GM12878 (cell line): ENCODE measurements around the gene LGALSL. TPM values are rescaled to one million over a fixed set of nuclear protein-coding genes. Genes with fewer than 3 reads are reported as not detected.

Experiments used
- ATAC-seq: fragments of 200-7000 bp; cut with Tn5 transposase; 3 replicates; pipeline ENCODE4 v1.9.1; 2020; ENCODE audit warnings: mild to moderate bottlenecking, moderate library complexity
- BruUV-seq: library from RNA; stranded (reverse); fragments of 400-500 nt; replicated peaks from 2 replicates; lab custom pipeline; 2021; lab: Mats Ljungman, UMichigan
- CTCF ChIA-PET: fragments of 300-600 bp; sonication (Branson Sonifier 250); formaldehyde crosslinking; extraction: SDS; loops from one replicate; lab custom pipeline; 2021; ENCODE audit warnings: inconsistent platforms; lab: Yijun Ruan, JAX
- POLR2A ChIA-PET: fragments of 350-600 bp; formaldehyde crosslinking; extraction: SDS; loops from one replicate; lab custom pipeline; 2021; ENCODE audit warnings: inconsistent platforms; lab: Charles Lee
- RAD21 ChIA-PET: fragments of 300-600 bp; sonication (Branson Sonifier 250); formaldehyde crosslinking; loops from one replicate; lab custom pipeline; 2023; ENCODE audit warnings: antibody characterized with exemption; ENCODE audit not compliant: unreplicated experiment; lab: Charles Lee
- SMC1A ChIA-PET: fragments of 300-600 bp; sonication (Branson Sonifier 250); formaldehyde crosslinking; loops from one replicate; lab custom pipeline; 2023; ENCODE audit not compliant: unreplicated experiment, uncharacterized antibody; lab: Charles Lee
- DNase-seq: peaks from one replicate; pipeline ENCODE4 v3.0.0-alpha.2; 2011; ENCODE audit warnings: low read depth, low spot score
- FAIRE-seq: peaks from 3 replicates; lab custom pipeline; 2011; peaks lifted over from hg19 to GRCh38; lab: Jason Lieb, UNC
- H2AFZ ChIP-seq: 2 replicates; pipeline ENCODE4 v1.6.0; 2011; ENCODE audit warnings: low read depth, low read length, control low read depth; ENCODE audit not compliant: control insufficient read depth
- H3K27ac ChIP-seq: 2 replicates; pipeline ENCODE4 v1.5.1; 2011; ENCODE audit warnings: control low read depth; ENCODE audit not compliant: control insufficient read depth, insufficient read depth
- H3K27me3 ChIP-seq, 2 experiments: replicated peaks in 1 of 2; 2 replicates each; pipeline versions ENCODE4 v1.6.0 to v1.6.1; 2011; ENCODE audit warnings: low read length in 1 of 2; ENCODE audit not compliant: control insufficient read depth in 2 of 2, insufficient read depth in 2 of 2
- H3K36me3 ChIP-seq, 2 experiments: 2 replicates each; pipeline ENCODE4 v1.5.1; 2011; ENCODE audit warnings: low read length in 1 of 2; ENCODE audit not compliant: control insufficient read depth in 2 of 2, insufficient read depth in 2 of 2
- H3K4me1 ChIP-seq: 2 replicates; pipeline ENCODE4 v1.6.1; 2011; ENCODE audit warnings: mild to moderate bottlenecking, low read length, moderate library complexity, mixed read lengths; ENCODE audit not compliant: control insufficient read depth, insufficient read depth
- H3K4me2 ChIP-seq: 2 replicates; pipeline ENCODE4 v1.6.0; 2011; ENCODE audit warnings: control low read depth; ENCODE audit not compliant: control insufficient read depth, insufficient read depth
- H3K4me3 ChIP-seq: fragments of 200-600 bp; sonication (generic); 2 replicates; pipeline ENCODE4 v1.5.1; 2016
- H3K79me2 ChIP-seq: 2 replicates; pipeline ENCODE4 v1.6.0; 2011; ENCODE audit warnings: low read length; ENCODE audit not compliant: control insufficient read depth, insufficient read depth
- H3K9ac ChIP-seq: 2 replicates; pipeline ENCODE4 v1.8.0; 2011; ENCODE audit warnings: low read length, control low read depth, mixed read lengths; ENCODE audit not compliant: control insufficient read depth, insufficient read depth
- H3K9me3 ChIP-seq: replicated peaks from 3 replicates; pipeline ENCODE4 v1.5.1; 2011; ENCODE audit warnings: mild to moderate bottlenecking, low read length; ENCODE audit not compliant: control insufficient read depth, insufficient read depth
- H4K20me1 ChIP-seq: 2 replicates; pipeline ENCODE4 v1.6.0; 2011; ENCODE audit not compliant: control insufficient read depth, insufficient read depth
- LARP7 ChIP-seq: fragments of 450-650 bp; IDR thresholded peaks from 2 replicates; pipeline ENCODE4 v1.6.1; 2017; ENCODE audit warnings: mild to moderate bottlenecking
- NBN ChIP-seq: fragments of 450-650 bp; IDR thresholded peaks from 2 replicates; pipeline ENCODE4 v1.6.1; 2016
- PKNOX1 ChIP-seq: fragments of 450-650 bp; IDR thresholded peaks from 2 replicates; pipeline ENCODE4 v1.6.1; 2016; ENCODE audit warnings: mild to moderate bottlenecking
- PML ChIP-seq: IDR thresholded peaks from 2 replicates; pipeline ENCODE4 v1.6.1; 2012; ENCODE audit warnings: low read length, inconsistent platforms
- RCOR1 ChIP-seq: conservative IDR thresholded peaks from 2 replicates; pipeline ENCODE4 v1.6.1; 2012; ENCODE audit warnings: low read depth, low read length, improper control_type of control experiment
- WGBS: methylation state at CpG from one replicate; pipeline ENCODE4 v1.1.6; 2016; ENCODE audit warnings: low lambda C conversion rate; ENCODE audit not compliant: insufficient replicate concordance, insufficient coverage; ENCODE audit errors: missing lambda C conversion rate; 5-methylcytosine and 5-hydroxymethylcytosine counted together
- in situ Hi-C: fragments of 300-500 bp; cut with MboI; formaldehyde crosslinking; loops from 9 replicates; pipeline ENCODE4 v1.14.3; 2018; ENCODE audit warnings: mixed read lengths
- intact Hi-C: fragments of 100-400 bp; cut with micrococcal nuclease; formaldehyde crosslinking; loops from one replicate; pipeline ENCODE4 v1.14.2; 2022; ENCODE audit not compliant: unreplicated experiment
- polyA plus RNA-seq, 11 experiments: library from polyadenylated mRNA; depleted of rRNA in 4 of 11; unstranded in 6 of 11; stranded (reverse) in 5 of 11; fragments of >200 nt; fragmentation: Nextera tagmentation in 4 of 11; fragmentation: Illumina TruSeq in 1 of 11; extraction: Ambion mirVana in 4 of 11; extraction: Trizol in 1 of 11; gene quantifications; 1 replicate in 1 of 11; 2 replicates in 10 of 11; pipeline versions ENCODE4 v1.2.1 to v1.2.3, GENCODE V29; 2011 to 2016; ENCODE audit warnings: inconsistent platforms in 2 of 11, missing spikeins in 2 of 11, low read depth in 1 of 11
- total RNA-seq, 4 experiments: library from RNA; depleted of rRNA in 3 of 4; stranded (reverse); fragments of >200 nt in 3 of 4; fragmentation: Illumina TruSeq in 1 of 4; extraction: Trizol in 1 of 4; gene quantifications; 2 replicates each; pipeline versions ENCODE4 v1.2.1 to v1.2.3, GENCODE V29; 2013 to 2021
- TF ChIP-seq, protein P1 (sequence below): IDR thresholded peaks from 2 replicates; pipeline ENCODE4 v1.6.1; 2011; ENCODE audit warnings: low read depth, low read length, improper control_type of control experiment, borderline replicate concordance

LGALSL gene
- total and polyA plus RNA-seq, 10 of the 15 experiments (the other 5 are each of a cell fraction or from before 2014, with no cell fraction given): 3.3 to 9.1 (median 4.9) TPM

GRCh38 chr2:64460330-64460729 is 6.4 kb downstream of the LGALSL start:
- ChIA-PET POLR2A (no interaction called here), CTCF (interaction anchor here (1.7 to 5.1 kb wide), 5 partner anchors 20 to 132 kb away, joined by 4 to 37 read pairs (median 7); no protein-coding TSS in a partner anchor), RAD21 (interaction anchor here (1.2 to 1.3 kb wide), 2 partner anchors 26 to 130 kb away, joined by 3 to 4 read pairs; no protein-coding TSS in a partner anchor), SMC1A (interaction anchor here (0.5 to 5.7 kb wide), 4 partner anchors 10 to 129 kb away, joined by 3 to 42 read pairs (median 3); no protein-coding TSS in a partner anchor)
- no peak for FAIRE-seq
- Histone ChIP-seq H3K4me2 (no peak overlapping the region), H2AFZ (no peak overlapping the region), H3K9me3 (no peaks in the 10 kb centered on the region), H3K27me3 (no peaks in the 10 kb centered on the region), H3K79me2 (no peaks in the 10 kb centered on the region), H4K20me1 (no peaks in the 10 kb centered on the region), H3K27ac (no peak overlapping the region), H3K9ac (no peak overlapping the region), H3K36me3 (no peaks in the 10 kb centered on the region), H3K4me1 (no peaks in the 10 kb centered on the region), H3K4me3 (no peak overlapping the region)
- no peak for DNase-seq
- intact Hi-C loops (no loop called here), in situ Hi-C loops (no loop called here)
- ATAC-seq: no peak
- BruUV-seq: no TSS peak
- WGBS: 74% methylated on average over 3 of the region's 3 CpGs
- no peak for TF ChIP-seq PML
- TF ChIP-seq RCOR1: no peak
- no peak for TF ChIP-seq NBN
- no peak for TF ChIP-seq PKNOX1
- TF ChIP-seq LARP7: no peak
- TF ChIP-seq, protein P1, sequence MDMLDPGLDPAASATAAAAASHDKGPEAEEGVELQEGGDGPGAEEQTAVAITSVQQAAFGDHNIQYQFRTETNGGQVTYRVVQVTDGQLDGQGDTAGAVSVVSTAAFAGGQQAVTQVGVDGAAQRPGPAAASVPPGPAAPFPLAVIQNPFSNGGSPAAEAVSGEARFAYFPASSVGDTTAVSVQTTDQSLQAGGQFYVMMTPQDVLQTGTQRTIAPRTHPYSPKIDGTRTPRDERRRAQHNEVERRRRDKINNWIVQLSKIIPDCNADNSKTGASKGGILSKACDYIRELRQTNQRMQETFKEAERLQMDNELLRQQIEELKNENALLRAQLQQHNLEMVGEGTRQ: no peak
